Left ventricle myocardium superior (tissue), 1 donor: ENCODE data around the gene OPN4. TPM values are rescaled to one million over a fixed set of nuclear protein-coding genes. Genes with fewer than 3 reads are reported as not detected.
A peak's percentile ranks its signal among the peaks of the same experiment; 100 is the strongest.

Experiments
- ATAC-seq: fragments of 200-7000 bp; cut with Tn5 transposase; one replicate; pipeline ENCODE4 v1.9.1; 2020; ENCODE audit warnings: mild to moderate bottlenecking, moderate library complexity
- DNase-seq: peaks from one replicate; pipeline ENCODE4 v3.0.0-alpha.2; 2020
- intact Hi-C: fragments of 100-400 bp; cut with micrococcal nuclease; formaldehyde crosslinking; loops from one replicate; pipeline ENCODE4 v1.11.0; 2022
- total RNA-seq: library from RNA; stranded (reverse); fragmentation: NEBNext Ultra II Directional; extraction: Animal tissue kit (Norgen Biotek cat#: 25700); gene quantifications from one replicate; pipeline ENCODE4 v1.2.1, GENCODE V29; 2021
- donor health status: DM: no; HTN: yes; CAD: no; lungs with severe emphysema.

The OPN4 gene
- total RNA-seq, 1 donor from 2014 or later, result 0.25 TPM

DNA sequence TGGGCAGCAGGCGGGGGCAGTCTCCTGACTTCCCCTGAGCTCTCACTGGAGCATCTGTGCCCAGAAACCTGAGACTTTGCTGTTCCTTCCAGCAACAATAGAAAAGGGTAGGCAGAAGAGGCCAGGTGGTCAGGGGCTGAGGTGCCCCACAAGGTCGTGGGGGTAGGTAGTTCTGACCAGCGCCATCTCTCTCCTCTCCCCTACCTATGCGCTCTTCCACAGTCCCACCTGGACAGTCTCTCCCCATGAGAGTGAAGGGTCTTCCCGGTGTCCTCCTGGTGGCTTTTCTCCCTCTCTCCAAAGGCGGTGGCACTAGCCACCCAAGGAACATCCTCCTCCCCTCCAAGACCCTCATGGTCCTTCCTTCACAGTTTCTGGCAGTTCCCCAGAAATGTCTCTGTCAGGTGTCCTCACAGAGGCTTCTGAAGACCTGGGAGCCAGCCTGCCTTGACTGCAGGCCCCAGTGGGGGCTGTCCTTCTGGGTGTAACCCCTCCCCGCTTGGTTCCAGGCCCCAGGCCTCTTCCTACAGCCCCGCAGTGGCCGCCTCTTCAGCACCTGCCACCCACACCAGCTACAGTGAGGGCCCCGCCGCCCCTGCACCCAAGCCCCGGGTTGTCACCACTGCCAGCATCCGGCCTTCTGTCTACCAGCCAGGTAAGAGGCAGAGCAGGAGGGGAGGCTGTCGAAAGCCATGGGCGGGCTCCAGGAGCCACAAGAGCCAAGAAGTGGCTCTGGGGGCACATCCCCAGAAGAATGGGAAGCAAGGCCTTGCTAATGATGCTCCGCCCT lies 55.2 kb downstream of the OPN4 start:
- DNase-seq, result no peak
- ATAC-seq, result peak; percentile 1
- intact Hi-C loops, result loop anchor here (10.0 kb wide), 1 partner anchor 185 kb away; no protein-coding TSS in a partner anchor

- intact Hi-C loops, result loop anchor here (10.0 kb wide), 1 partner anchor 184 kb away; no protein-coding TSS in a partner anchor
- ATAC-seq (peak; percentile 70), DNase-seq (peak; percentile 94)
Measured at GRCh38 chr10:86710987-86711512, 56.7 kb downstream of the OPN4 start.

- intact Hi-C loops, result loop anchor here (10.0 kb wide), 1 partner anchor 183 kb away; no protein-coding TSS in a partner anchor
- ATAC-seq (peak; percentile 19), DNase-seq (peak; percentile 71)
Measured at GRCh38 chr10:86711513-86712316, 57.4 kb downstream of the OPN4 start.

DNA sequence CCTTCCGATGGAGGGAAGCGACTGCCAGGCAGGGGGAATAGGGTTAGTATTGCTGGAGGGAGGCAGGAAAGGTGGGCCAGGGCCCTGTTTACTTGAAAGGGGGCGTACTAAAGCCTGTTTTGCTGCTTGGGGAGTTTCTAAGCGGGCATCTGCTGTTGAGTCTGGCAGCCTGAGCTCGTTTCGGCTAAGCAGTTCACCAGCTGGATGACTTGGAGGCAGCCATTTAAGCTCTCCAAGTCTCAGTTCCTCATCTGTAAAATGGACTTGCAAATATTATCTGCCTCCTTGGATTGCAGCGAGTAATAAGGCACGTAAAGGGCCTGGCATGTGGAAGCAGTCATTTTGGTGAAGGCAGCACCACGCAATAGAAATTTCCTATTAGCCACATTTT lies 58.0 kb downstream of the OPN4 start:
- DNase-seq (no peak), ATAC-seq (no peak)
- intact Hi-C loops, result loop anchor here (10.0 kb wide), 1 partner anchor 182 kb away; no protein-coding TSS in a partner anchor

DNA sequence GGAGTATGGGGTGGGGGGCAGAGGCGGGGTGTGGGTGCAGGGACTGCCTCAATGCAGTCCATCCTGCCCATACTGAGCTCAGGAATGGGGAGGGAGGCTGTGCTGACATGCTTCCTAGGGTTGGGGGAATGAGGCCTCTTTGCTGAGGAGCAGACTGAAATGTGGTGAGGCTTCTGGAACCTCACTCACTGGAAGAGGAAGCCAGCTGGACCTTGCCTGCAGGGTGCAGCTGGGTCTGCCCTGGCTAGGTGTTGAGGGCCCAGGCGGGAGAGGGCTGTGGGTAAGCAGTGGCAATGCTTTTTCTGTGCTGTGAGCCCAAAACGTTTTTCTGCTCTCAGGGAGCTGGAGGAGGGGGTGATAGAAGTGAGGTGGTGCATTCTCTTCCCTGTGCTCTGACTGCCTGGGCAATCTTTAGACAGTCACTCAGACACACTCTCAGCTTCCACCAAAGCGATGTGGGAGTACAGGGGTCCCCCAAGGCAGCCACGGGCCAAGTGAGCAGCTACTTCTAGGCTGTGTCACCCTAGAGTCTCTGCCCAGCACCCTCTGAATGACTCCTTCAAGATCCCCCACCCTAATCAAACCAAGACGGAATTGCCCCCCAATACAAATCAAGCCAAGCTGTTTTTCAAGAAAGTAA lies 60.9 kb downstream of the OPN4 start:
- ATAC-seq (no peak), DNase-seq (no peak)
- intact Hi-C loops, result loop anchor here (10.0 kb wide), 1 partner anchor 180 kb away; no protein-coding TSS in a partner anchor

DNA sequence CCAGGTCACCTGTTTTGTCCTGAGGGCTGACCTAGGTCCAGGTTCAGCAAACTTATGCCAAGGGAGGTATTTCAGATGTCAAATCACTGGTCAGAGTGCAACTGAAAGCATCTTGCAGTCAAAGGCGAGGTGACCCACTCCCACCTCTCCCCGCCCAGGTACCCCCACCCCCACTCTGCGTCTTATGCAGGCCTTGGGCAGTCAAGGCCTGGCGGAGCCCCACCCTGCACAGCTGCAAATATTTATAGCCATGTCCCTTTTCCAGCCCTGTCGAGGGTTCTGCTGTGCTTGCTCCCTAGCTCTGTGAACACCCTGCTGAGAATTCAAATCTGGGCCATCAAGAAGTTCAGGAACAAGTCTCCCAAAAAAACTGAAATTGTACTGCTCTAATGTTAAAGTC lies 61.5 kb downstream of the OPN4 start:
- intact Hi-C loops, result loop anchor here (10.0 kb wide), 1 partner anchor 179 kb away; no protein-coding TSS in a partner anchor
- DNase-seq (no peak), ATAC-seq (peak; percentile 5)

Other genes starting within 250 kb of the OPN4 start
- gene WAPL, start 132.8 kb upstream of the OPN4 start, total RNA-seq, result 22.2 TPM
- 1,459 TPM for gene LDB3, start 14.0 kb downstream of the OPN4 start, total RNA-seq
- gene BMPR1A, start 102.1 kb downstream of the OPN4 start, total RNA-seq, result 48.4 TPM